H9 (cell line): Measurements from ENCODE around the gene RLN3. TPM values are rescaled to one million over a fixed set of nuclear protein-coding genes. Genes with fewer than 3 reads are reported as not detected.

Source experiments
- DNase-seq: peaks from one replicate; pipeline ENCODE4 v3.0.0-alpha.2; 2017
- H2AFZ ChIP-seq: one replicate; pipeline ENCODE4 v1.6.1; 2013; ENCODE audit warnings: mild to moderate bottlenecking, low read length, control low read depth, moderate library complexity
- H2AK5ac ChIP-seq: 2 replicates; pipeline ENCODE4 v1.6.1; 2013; ENCODE audit warnings: low read length, control low read depth, mixed read lengths; ENCODE audit not compliant: insufficient read length
- H2BK120ac ChIP-seq: one replicate; pipeline ENCODE4 v1.6.1; 2013; ENCODE audit warnings: low read depth, mild to moderate bottlenecking, low read length, control low read depth, inconsistent platforms; ENCODE audit not compliant: poor library complexity, severe bottlenecking
- H2BK12ac ChIP-seq: 2 replicates; pipeline ENCODE4 v1.6.1; 2013; ENCODE audit warnings: low read length, control low read depth, mixed read lengths, low read depth; ENCODE audit not compliant: insufficient read length
- H2BK15ac ChIP-seq: 2 replicates; pipeline ENCODE4 v1.6.1; 2013; ENCODE audit warnings: low read depth, low read length, control low read depth
- H2BK20ac ChIP-seq: one replicate; pipeline ENCODE4 v1.6.1; 2013; ENCODE audit warnings: low read depth, mild to moderate bottlenecking, low read length, control low read depth, inconsistent platforms; ENCODE audit not compliant: poor library complexity, severe bottlenecking
- H2BK5ac ChIP-seq: 2 replicates; pipeline ENCODE4 v1.6.1; 2013; ENCODE audit warnings: low read length, control low read depth, mixed read lengths; ENCODE audit not compliant: insufficient read length
- H3K14ac ChIP-seq: 2 replicates; pipeline ENCODE4 v1.6.1; 2013; ENCODE audit warnings: low read length, control low read depth; ENCODE audit not compliant: insufficient read depth
- H3K18ac ChIP-seq: 2 replicates; pipeline ENCODE4 v1.6.1; 2013; ENCODE audit warnings: low read depth, mild to moderate bottlenecking, mixed read lengths, low read length, control low read depth; ENCODE audit not compliant: insufficient read length
- H3K23ac ChIP-seq: 2 replicates; pipeline ENCODE4 v1.6.1; 2013; ENCODE audit warnings: low read length, control low read depth, mixed read lengths, low read depth; ENCODE audit not compliant: insufficient read length
- H3K23me2 ChIP-seq: 2 replicates; pipeline ENCODE4 v1.6.1; 2013; ENCODE audit warnings: low read depth, mild to moderate bottlenecking, mixed read lengths, low read length, control low read depth; ENCODE audit not compliant: insufficient read length, poor library complexity, severe bottlenecking
- H3K27ac ChIP-seq: 2 replicates; pipeline ENCODE4 v1.5.1; 2013; ENCODE audit warnings: low read length, control low read depth, mixed read lengths, low read depth; ENCODE audit not compliant: insufficient read length
- H3K27me3 ChIP-seq: 2 replicates; pipeline ENCODE4 v1.6.1; 2013; ENCODE audit warnings: low read length, control low read depth, inconsistent platforms; ENCODE audit not compliant: insufficient read depth
- H3K4ac ChIP-seq: 2 replicates; pipeline ENCODE4 v1.6.1; 2013; ENCODE audit warnings: low read depth, mild to moderate bottlenecking, control low read depth, inconsistent platforms, low read length, moderate library complexity
- H3K4me1 ChIP-seq: 2 replicates; pipeline ENCODE4 v1.6.1; 2013; ENCODE audit warnings: low read length, control low read depth, inconsistent platforms; ENCODE audit not compliant: insufficient read depth
- H3K4me2 ChIP-seq: 2 replicates; pipeline ENCODE4 v1.6.1; 2013; ENCODE audit warnings: low read length, control low read depth, mixed read lengths; ENCODE audit not compliant: insufficient read length, insufficient read depth
- H3K56ac ChIP-seq: 2 replicates; pipeline ENCODE4 v1.6.1; 2013; ENCODE audit warnings: low read depth, mild to moderate bottlenecking, mixed read lengths, low read length, control low read depth; ENCODE audit not compliant: insufficient read length
- H3K79me1 ChIP-seq: 2 replicates; pipeline ENCODE4 v1.6.1; 2013; ENCODE audit warnings: low read depth, mild to moderate bottlenecking, moderate library complexity, low read length, control low read depth, inconsistent platforms; ENCODE audit not compliant: insufficient read depth, poor library complexity, severe bottlenecking
- H3K79me2 ChIP-seq: 2 replicates; pipeline ENCODE4 v1.6.1; 2013; ENCODE audit warnings: low read length, control low read depth, inconsistent platforms; ENCODE audit not compliant: insufficient read depth
- H3K9ac ChIP-seq: 2 replicates; pipeline ENCODE4 v1.6.1; 2013; ENCODE audit warnings: low read length, control low read depth, mixed read lengths; ENCODE audit not compliant: insufficient read length; ENCODE audit errors: extremely low read depth
- H3K9me3 ChIP-seq: one replicate; pipeline ENCODE4 v1.6.1; 2013; ENCODE audit warnings: low read depth, low read length, inconsistent platforms; ENCODE audit not compliant: control insufficient read depth
- H3T11ph ChIP-seq: one replicate; pipeline ENCODE4 v1.6.1; 2013; ENCODE audit warnings: mild to moderate bottlenecking, low read length, control low read depth, inconsistent platforms
- H4K20me1 ChIP-seq: one replicate; pipeline ENCODE4 v1.6.1; 2013; ENCODE audit not compliant: control insufficient read depth, insufficient read length, insufficient read depth
- H4K5ac ChIP-seq: 2 replicates; pipeline ENCODE4 v1.6.1; 2013; ENCODE audit warnings: low read depth, mild to moderate bottlenecking, mixed read lengths, low read length, control low read depth; ENCODE audit not compliant: insufficient read length
- H4K8ac ChIP-seq: replicated peaks from 2 replicates; pipeline ENCODE4 v1.6.1; 2013; ENCODE audit warnings: low read length, control low read depth, mixed read lengths, low read depth; ENCODE audit not compliant: insufficient read length
- H4K91ac ChIP-seq: 2 replicates; pipeline ENCODE4 v1.6.1; 2013; ENCODE audit warnings: low read depth, mild to moderate bottlenecking, moderate library complexity, mixed read lengths, low read length, control low read depth; ENCODE audit not compliant: insufficient read length
- H3K27ac Mint-ChIP-seq, 3 experiments: 2 replicates in 2 of 3; 3 replicates in 1 of 3; pipeline ENCODE4 v1.8.0; 2020 to 2021; ENCODE audit warnings: mixed read lengths in 3 of 3, mild to moderate bottlenecking in 1 of 3, moderate library complexity in 1 of 3
- H3K27me3 Mint-ChIP-seq: 2 replicates; pipeline ENCODE4 v1.8.0; 2021; ENCODE audit warnings: low read depth, mild to moderate bottlenecking, moderate library complexity, mixed read lengths
- H3K36me3 Mint-ChIP-seq, 3 experiments: 2 replicates in 2 of 3; 3 replicates in 1 of 3; pipeline ENCODE4 v1.8.0; 2020 to 2021; ENCODE audit warnings: low read depth in 3 of 3, mixed read lengths in 3 of 3; ENCODE audit not compliant: insufficient read depth in 1 of 3
- H3K4me1 Mint-ChIP-seq, 2 experiments: 2 replicates each; pipeline ENCODE4 v1.8.0; 2020; ENCODE audit warnings: mixed read lengths in 2 of 2
- H3K4me3 Mint-ChIP-seq, 2 experiments: 2 replicates in 1 of 2; 3 replicates in 1 of 2; pipeline ENCODE4 v1.8.0; 2020 to 2021; ENCODE audit warnings: mild to moderate bottlenecking in 2 of 2, mixed read lengths in 2 of 2, moderate library complexity in 1 of 2
- H3K9me3 Mint-ChIP-seq, 2 experiments: 2 replicates in 1 of 2; 3 replicates in 1 of 2; pipeline ENCODE4 v1.8.0; 2020; ENCODE audit warnings: mild to moderate bottlenecking in 2 of 2, mixed read lengths in 2 of 2, moderate library complexity in 1 of 2
- WGBS: extraction: QIAGEN DNeasy Blood & Tissue Kit; methylation state at CpG from one replicate; pipeline ENCODE4 v1.1.7; 2013; ENCODE audit warnings: missing lambda C conversion rate, low lambda C conversion rate, mixed read lengths; ENCODE audit not compliant: insufficient read length; ENCODE audit errors: extremely low coverage; 5-methylcytosine and 5-hydroxymethylcytosine counted together
- total RNA-seq: library from RNA; stranded (reverse); gene quantifications from 2 replicates; pipeline ENCODE4 v1.2.1, GENCODE V29; 2021
- TF ChIP-seq, protein P1 (sequence below): fragments of 200-600 bp; sonication (generic); conservative IDR thresholded peaks from 3 replicates; pipeline ENCODE4 v1.8.0; 2021; ENCODE audit warnings: antibody characterized with exemption, mild to moderate bottlenecking

Gene RLN3
- total RNA-seq, 1 experiment from 2014 or later = not detected

DNA sequence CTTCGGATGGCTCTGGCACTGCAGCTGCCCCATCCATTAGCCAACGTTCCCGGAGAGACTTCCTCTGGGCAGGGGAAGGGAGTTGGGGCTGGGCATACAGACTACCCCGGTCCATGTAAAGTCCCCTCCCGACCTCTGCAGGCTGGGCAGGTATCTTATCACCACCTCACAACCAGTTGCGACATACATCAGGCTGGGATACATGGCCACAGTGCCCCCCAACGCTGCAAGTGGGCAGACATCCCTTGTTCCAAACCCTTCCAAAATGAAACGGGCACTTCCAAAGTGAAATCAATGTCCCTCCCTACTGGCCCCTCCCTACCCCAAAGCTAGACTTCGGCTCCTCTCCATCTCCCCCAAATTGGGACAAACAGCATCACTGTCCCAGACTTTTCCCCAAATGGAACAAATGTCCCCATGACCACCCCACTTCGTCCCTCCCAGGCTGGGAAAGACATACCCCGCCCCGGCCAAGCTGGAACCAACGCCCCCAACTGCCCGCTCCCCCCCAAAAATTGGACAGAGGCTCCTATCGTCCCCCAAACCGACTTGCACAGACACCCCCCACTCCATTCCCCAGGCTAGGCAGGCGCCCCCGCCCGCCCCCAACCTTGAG, 28.9 kb downstream of the RLN3 start:
- H2BK120ac ChIP-seq = no peak overlapping the region
- no peak overlapping the region for H4K5ac ChIP-seq
- H2BK20ac ChIP-seq = no peak overlapping the region
- H3K4me1 ChIP-seq = no peaks in the 10 kb centered on the region; the same call in 1 of the 2 replicates
- H2BK15ac ChIP-seq = no peak overlapping the region
- no peak overlapping the region for H2BK5ac ChIP-seq
- WGBS = no CpG with 5 or more reads among the region's 19 CpGs
- no peak overlapping the region for H3K14ac ChIP-seq
- no peaks in the 10 kb centered on the region for H4K20me1 ChIP-seq
- peak overlapping the region; percentile 38 for H3K4me2 ChIP-seq
- H3K79me1 ChIP-seq = no peaks in the 10 kb centered on the region
- H3T11ph ChIP-seq = no peak overlapping the region
- no peak overlapping the region for H2BK12ac ChIP-seq
- peak; percentile 54 for DNase-seq
- no peak overlapping the region for H2AK5ac ChIP-seq
- no peaks in the 10 kb centered on the region for H3K9me3 ChIP-seq
- TF ChIP-seq, protein P1, sequence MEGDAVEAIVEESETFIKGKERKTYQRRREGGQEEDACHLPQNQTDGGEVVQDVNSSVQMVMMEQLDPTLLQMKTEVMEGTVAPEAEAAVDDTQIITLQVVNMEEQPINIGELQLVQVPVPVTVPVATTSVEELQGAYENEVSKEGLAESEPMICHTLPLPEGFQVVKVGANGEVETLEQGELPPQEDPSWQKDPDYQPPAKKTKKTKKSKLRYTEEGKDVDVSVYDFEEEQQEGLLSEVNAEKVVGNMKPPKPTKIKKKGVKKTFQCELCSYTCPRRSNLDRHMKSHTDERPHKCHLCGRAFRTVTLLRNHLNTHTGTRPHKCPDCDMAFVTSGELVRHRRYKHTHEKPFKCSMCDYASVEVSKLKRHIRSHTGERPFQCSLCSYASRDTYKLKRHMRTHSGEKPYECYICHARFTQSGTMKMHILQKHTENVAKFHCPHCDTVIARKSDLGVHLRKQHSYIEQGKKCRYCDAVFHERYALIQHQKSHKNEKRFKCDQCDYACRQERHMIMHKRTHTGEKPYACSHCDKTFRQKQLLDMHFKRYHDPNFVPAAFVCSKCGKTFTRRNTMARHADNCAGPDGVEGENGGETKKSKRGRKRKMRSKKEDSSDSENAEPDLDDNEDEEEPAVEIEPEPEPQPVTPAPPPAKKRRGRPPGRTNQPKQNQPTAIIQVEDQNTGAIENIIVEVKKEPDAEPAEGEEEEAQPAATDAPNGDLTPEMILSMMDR = no peak
- no peak overlapping the region for H3K18ac ChIP-seq
- no peak overlapping the region for H3K56ac ChIP-seq
- no peak overlapping the region for H3K23ac ChIP-seq
- Mint-ChIP-seq H3K4me3 (peak overlapping the region; percentile 63 to 89), H3K27ac (no peak overlapping the region; a peak in 1 of 7 replicates), H3K27me3 (peaks cover 46% of the 10 kb centered on the region), H3K4me1 (peaks cover 9 to 23% of the 10 kb centered on the region in 2 experiments), H3K9me3 (no peaks in the 10 kb centered on the region; a peak in 2 of 5 replicates), H3K36me3 (peaks cover 9 to 14% (median 10%) of the 10 kb centered on the region in 3 experiments; a peak in 6 of 7 replicates)
- H3K79me2 ChIP-seq = no peaks in the 10 kb centered on the region
- peaks cover 6% of the 10 kb centered on the region for H3K23me2 ChIP-seq
- no peak overlapping the region for H3K4ac ChIP-seq
- H3K9ac ChIP-seq = no peak overlapping the region
- no peak overlapping the region for H3K27ac ChIP-seq
- H3K27me3 ChIP-seq = peaks cover 8% of the 10 kb centered on the region
- H4K91ac ChIP-seq = no peak overlapping the region
- no peak overlapping the region for H2AFZ ChIP-seq
- H4K8ac ChIP-seq = no peak overlapping the region
